Esophagus squamous epithelium (tissue), 4 donors: ENCODE measurements around the gene EHD2.

Experiments
- CTCF ChIP-seq, 6 experiments: fragments of 450-650 bp in 4 of 6; fragments of 200-600 bp in 2 of 6; sonication (generic) in 2 of 6; IDR thresholded peaks; one replicate each; pipeline ENCODE4 v1.5.1; 2016 to 2019; ENCODE audit warnings: antibody characterized with exemption in 6 of 6, mild to moderate bottlenecking in 4 of 6, moderate library complexity in 4 of 6
- POLR2A ChIP-seq, 4 donors: fragments of 450-650 bp; IDR thresholded peaks; one replicate each; pipeline ENCODE4 v1.6.1; 2017; ENCODE audit warnings: antibody characterized with exemption in 4 of 4, mild to moderate bottlenecking in 4 of 4, moderate library complexity in 3 of 4

- TF ChIP-seq CTCF (IDR thresholded peaks at IDR 0.05) (no peak), POLR2A (IDR thresholded peaks at IDR 0.05) (no peak)
Observed at GRCh38 chr19:47742634-47743033, 29.4 kb downstream of the EHD2 start.
